HG02759 (cell line): Measurements from ENCODE around the gene FOSL2.

Source experiments
- ATAC-seq: cut with Tn5 transposase; IDR thresholded peaks from one replicate; pipeline ENCODE4 v1.9.1; 2021; ENCODE audit warnings: mild to moderate bottlenecking, moderate library complexity; ENCODE audit not compliant: unreplicated experiment

The FOSL2 gene

GRCh38 chr2:28447086-28447485, 54.4 kb downstream of the FOSL2 start:
- no peak for ATAC-seq

GRCh38 chr2:28447943-28448792, 55.5 kb downstream of the FOSL2 start:
- no peak for ATAC-seq

- no peak for ATAC-seq
These were observed 56.1 kb downstream of the FOSL2 start for GRCh38 chr2:28448793-28449100.

GRCh38 chr2:28449126-28449487, 56.4 kb downstream of the FOSL2 start:
- ATAC-seq: no peak

GRCh38 chr2:28449488-28450395, 57.1 kb downstream of the FOSL2 start:
- no peak for ATAC-seq

- no peak for ATAC-seq
These were observed 58.4 kb downstream of the FOSL2 start for GRCh38 chr2:28450901-28451565.

GRCh38 chr2:28451793-28452533, 59.3 kb downstream of the FOSL2 start:
- no peak for ATAC-seq

- ATAC-seq: no peak
These were observed 60.0 kb downstream of the FOSL2 start for GRCh38 chr2:28452534-28453081.

GRCh38 chr2:28453396-28453795, 60.7 kb downstream of the FOSL2 start:
- ATAC-seq: no peak

- ATAC-seq: no peak
These were observed 61.6 kb downstream of the FOSL2 start for GRCh38 chr2:28454016-28454930.

- no peak for ATAC-seq
These were observed 64.6 kb downstream of the FOSL2 start for GRCh38 chr2:28457237-28457636.

GRCh38 chr2:28461056-28461455, 68.4 kb downstream of the FOSL2 start:
- no peak for ATAC-seq

- no peak for ATAC-seq
These were observed 69.5 kb downstream of the FOSL2 start for GRCh38 chr2:28462122-28462521.

- no peak for ATAC-seq
These were observed 70.7 kb downstream of the FOSL2 start for GRCh38 chr2:28463211-28463816.

- ATAC-seq: no peak
These were observed 71.2 kb downstream of the FOSL2 start for GRCh38 chr2:28463893-28464292.

GRCh38 chr2:28465148-28465885, 72.7 kb downstream of the FOSL2 start:
- no peak for ATAC-seq
